ENCODE measurements around the gene AGRN.

Gene AGRN

GRCh38 chr1:1040004-1040991 is 20.4 kb downstream of the AGRN start:
- no peak for DNase-seq

GRCh38 chr1:1041092-1041523 is 21.2 kb downstream of the AGRN start:
- DNase-seq, result no peak

- no peak for DNase-seq
Measured at GRCh38 chr1:1041873-1042272, 22.0 kb downstream of the AGRN start.

DNA sequence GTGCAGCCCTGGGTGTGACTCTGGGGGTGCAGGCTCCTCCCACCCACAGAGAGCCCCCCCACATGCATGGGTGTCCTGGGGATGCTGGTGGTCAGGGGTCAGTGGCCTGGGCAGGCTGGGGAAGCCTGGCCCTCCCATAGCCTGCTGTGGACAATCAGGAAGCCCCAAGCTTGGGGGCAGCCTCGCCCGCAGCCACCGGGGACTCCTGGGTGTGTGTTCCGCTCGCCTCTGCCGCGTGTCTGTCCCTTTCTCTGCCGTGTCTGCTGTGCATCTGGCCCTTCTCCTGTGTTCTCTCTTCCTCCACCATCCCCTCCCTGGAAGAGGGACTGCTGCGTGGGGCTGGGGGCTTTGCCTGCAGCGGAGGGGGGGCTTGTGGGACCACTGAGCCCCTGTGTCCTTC is 22.9 kb downstream of the AGRN start:
- DNase-seq, result no peak

DNA sequence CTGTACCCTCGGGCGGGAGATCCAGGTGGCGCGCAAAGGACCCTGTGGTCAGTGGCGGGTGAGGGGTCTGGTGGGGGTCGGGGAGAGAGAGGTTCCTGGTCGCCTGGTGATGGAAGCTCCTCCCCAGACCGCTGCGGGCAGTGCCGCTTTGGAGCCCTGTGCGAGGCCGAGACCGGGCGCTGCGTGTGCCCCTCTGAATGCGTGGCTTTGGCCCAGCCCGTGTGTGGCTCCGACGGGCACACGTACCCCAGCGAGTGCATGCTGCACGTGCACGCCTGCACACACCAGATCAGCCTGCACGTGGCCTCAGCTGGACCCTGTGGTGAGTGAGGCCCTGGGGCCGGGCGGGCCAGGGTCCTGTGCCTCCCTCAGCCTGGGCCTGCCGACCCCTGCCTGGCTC is 23.5 kb downstream of the AGRN start:
- no peak for DNase-seq

DNA sequence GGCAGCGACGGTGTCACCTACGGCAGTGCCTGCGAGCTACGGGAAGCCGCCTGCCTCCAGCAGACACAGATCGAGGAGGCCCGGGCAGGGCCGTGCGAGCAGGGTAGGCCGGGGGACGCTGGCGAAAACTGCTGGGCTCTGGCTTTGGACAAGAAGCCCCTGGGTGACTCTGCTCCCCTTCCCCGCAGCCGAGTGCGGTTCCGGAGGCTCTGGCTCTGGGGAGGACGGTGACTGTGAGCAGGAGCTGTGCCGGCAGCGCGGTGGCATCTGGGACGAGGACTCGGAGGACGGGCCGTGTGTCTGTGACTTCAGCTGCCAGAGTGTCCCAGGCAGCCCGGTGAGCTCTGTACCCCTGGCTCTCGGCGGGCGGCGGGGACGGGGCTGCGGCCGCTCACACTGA is 24.0 kb downstream of the AGRN start:
- no peak for DNase-seq

GRCh38 chr1:1044455-1045078 is 24.6 kb downstream of the AGRN start:
- no peak for DNase-seq

- DNase-seq, result no peak
Measured at GRCh38 chr1:1045129-1045528, 25.2 kb downstream of the AGRN start.

DNA sequence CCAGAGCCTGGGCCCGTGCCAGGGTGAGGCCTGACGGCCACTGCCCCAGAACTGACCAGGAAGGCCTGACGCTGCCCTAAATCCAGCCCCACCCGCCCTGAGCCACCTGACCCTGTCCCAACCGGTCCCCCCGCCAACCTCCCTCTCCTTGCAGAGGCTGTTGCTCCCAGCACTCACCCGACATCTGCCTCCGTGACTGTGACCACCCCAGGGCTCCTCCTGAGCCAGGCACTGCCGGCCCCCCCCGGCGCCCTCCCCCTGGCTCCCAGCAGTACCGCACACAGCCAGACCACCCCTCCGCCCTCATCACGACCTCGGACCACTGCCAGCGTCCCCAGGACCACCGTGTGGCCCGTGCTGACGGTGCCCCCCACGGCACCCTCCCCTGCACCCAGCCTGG is 26.3 kb downstream of the AGRN start:
- DNase-seq, result no peak

DNA sequence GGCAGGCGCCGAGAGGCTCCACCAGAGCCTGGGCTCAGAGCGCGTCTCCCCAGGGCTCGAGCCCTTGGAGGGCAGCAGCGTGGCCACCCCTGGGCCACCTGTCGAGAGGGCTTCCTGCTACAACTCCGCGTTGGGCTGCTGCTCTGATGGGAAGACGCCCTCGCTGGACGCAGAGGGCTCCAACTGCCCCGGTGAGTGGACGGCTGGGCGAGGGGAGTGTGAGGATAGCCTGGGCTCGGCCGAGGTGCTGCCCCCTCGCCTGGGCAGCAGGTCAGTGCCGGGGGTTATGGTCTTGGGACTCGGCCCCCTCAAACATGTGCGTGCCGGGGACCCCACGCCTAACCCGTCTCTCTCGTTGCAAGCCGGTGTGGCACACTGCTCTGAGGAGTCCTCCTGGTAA is 26.8 kb downstream of the AGRN start:
- no peak for DNase-seq

GRCh38 chr1:1047407-1047806 is 27.5 kb downstream of the AGRN start:
- DNase-seq, result no peak

- DNase-seq, result no peak
Measured at GRCh38 chr1:1047963-1048362, 28.0 kb downstream of the AGRN start.

DNA sequence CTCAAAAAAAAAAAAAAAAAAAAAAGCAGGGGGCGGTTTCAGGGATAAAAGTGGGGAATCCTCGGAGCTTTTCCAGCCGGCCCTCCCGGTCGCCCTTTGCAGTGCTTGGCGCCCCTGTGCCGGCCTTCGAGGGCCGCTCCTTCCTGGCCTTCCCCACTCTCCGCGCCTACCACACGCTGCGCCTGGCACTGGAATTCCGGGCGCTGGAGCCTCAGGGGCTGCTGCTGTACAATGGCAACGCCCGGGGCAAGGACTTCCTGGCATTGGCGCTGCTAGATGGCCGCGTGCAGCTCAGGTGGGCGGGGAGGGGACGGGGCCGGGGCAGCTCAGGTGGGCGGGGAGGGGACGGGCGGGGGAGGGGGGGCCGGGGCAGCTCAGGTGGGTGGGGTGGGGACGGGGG is 28.8 kb downstream of the AGRN start:
- no peak for DNase-seq

DNA sequence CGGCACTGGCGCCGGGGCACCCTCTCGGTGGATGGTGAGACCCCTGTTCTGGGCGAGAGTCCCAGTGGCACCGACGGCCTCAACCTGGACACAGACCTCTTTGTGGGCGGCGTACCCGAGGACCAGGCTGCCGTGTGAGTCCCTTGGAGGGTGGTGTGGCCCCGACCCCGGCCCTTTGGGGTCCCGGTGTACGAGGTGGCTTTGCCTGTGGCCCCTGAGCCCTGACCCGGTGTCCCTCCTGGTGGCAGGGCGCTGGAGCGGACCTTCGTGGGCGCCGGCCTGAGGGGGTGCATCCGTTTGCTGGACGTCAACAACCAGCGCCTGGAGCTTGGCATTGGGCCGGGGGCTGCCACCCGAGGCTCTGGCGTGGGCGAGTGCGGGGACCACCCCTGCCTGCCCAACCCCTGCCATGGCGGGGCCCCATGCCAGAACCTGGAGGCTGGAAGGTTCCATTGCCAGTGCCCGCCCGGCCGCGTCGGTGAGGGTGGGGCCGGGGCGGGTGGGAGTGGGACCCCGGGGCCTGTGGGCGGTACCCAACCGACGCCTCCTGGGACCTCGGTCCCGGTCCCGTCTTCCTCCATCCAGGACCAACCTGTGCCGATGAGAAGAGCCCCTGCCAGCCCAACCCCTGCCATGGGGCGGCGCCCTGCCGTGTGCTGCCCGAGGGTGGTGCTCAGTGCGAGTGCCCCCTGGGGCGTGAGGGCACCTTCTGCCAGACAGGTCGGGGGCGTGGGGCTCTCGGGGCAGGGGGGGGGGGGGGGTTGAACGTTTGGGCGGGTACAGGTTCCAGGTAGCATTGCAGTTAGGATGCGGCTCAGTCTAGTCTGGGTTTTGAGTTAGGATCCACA is 29.6 kb downstream of the AGRN start:
- no peak for DNase-seq

- DNase-seq, result no peak
Measured at GRCh38 chr1:1050577-1051052, 30.7 kb downstream of the AGRN start.

GRCh38 chr1:1051127-1051810 is 31.3 kb downstream of the AGRN start:
- DNase-seq, result no peak

- DNase-seq, result no peak
Measured at GRCh38 chr1:1052003-1052840, 32.3 kb downstream of the AGRN start.

DNA sequence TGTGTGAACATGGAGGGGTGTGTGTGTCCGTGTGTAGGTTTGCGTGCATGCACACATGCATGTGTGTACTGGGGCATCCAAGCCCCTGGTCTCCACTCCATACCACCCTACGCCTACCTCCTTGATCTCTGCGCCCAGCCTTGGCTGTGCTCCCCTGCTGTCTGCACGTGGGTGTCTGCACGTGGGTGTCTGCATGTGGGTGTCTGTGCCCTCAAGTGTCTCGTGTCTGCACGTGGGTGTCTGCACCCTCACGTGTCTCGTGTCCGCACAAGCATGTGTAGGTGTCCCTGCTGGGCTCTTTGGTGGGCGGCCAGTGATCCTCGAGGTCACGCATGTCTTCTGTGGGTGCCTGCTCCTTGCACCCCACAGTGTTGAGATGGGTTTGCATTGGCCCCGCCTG is 33.1 kb downstream of the AGRN start:
- no peak for DNase-seq

- DNase-seq, result no peak
Measured at GRCh38 chr1:1053682-1054081, 33.8 kb downstream of the AGRN start.

DNA sequence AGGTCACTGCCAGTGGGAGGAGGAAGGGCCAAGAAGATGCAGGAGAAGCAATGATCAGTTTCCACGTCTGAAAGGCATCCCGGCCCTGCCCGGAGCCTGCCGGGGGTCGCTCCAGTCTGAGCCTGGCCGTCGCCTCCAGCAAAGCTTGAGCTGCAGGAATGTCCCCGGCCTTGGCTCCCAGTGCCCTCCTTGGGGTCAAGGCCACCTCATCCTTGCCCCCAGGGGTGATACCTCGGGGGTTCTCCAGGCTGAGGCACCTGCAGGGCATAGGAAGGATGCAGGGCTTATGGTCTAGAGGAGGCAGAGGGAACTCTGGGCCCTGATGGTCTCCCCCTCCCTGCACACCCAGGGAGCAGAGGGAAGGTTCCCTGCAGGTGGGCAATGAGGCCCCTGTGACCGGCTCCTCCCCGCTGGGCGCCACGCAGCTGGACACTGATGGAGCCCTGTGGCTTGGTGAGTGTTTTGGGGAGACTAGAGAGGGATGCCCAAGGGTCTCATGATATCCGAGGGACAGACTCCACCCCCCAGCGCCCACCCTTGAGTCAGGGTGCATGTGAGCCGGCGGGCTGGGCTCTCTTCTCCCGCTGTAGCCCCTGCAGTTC is 34.3 kb downstream of the AGRN start:
- DNase-seq, result no peak

DNA sequence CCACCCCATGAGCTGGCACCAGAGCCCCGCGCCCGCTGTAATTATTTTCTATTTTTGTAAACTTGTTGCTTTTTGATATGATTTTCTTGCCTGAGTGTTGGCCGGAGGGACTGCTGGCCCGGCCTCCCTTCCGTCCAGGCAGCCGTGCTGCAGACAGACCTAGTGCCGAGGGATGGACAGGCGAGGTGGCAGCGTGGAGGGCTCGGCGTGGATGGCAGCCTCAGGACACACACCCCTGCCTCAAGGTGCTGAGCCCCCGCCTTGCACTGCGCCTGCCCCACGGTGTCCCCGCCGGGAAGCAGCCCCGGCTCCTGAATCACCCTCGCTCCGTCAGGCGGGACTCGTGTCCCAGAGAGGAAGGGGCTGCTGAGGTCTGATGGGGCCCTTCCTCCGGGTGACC is 35.1 kb downstream of the AGRN start:
- no peak for DNase-seq
